Stimulated activated CD4-positive, alpha-beta T cell treated with anti-CD3 and anti-CD28 coated beads, Interleukin-4, amount 100 ng/mL, for 1 hour (primary cell): ENCODE measurements around the gene NTRK2.

Experiments
- DNase-seq: peaks from one replicate; pipeline ENCODE4 v3.0.0-alpha.2; 2020

NTRK2 gene

GRCh38 chr9:84823421-84824271 is 154.1 kb downstream of the NTRK2 start:
- DNase-seq: no peak

- DNase-seq: no peak
Observed at GRCh38 chr9:84827216-84827765, 157.8 kb downstream of the NTRK2 start.

GRCh38 chr9:84828046-84828445 is 158.5 kb downstream of the NTRK2 start:
- DNase-seq: no peak

- no peak for DNase-seq
Observed at GRCh38 chr9:84829471-84829870, 159.9 kb downstream of the NTRK2 start.

- DNase-seq: no peak
Observed at GRCh38 chr9:84829997-84830696, 160.6 kb downstream of the NTRK2 start.

- DNase-seq: no peak
Observed at GRCh38 chr9:84831377-84831776, 161.8 kb downstream of the NTRK2 start.

- no peak for DNase-seq
Observed at GRCh38 chr9:84832453-84832852, 162.9 kb downstream of the NTRK2 start.

GRCh38 chr9:84834426-84834825 is 164.9 kb downstream of the NTRK2 start:
- DNase-seq: no peak

GRCh38 chr9:84835745-84836144 is 166.2 kb downstream of the NTRK2 start:
- DNase-seq: no peak

- DNase-seq: no peak
Observed at GRCh38 chr9:84838879-84839278, 169.3 kb downstream of the NTRK2 start.

GRCh38 chr9:84839541-84839940 is 170.0 kb downstream of the NTRK2 start:
- no peak for DNase-seq

GRCh38 chr9:84841931-84842330 is 172.4 kb downstream of the NTRK2 start:
- no peak for DNase-seq

GRCh38 chr9:84843175-84843824 is 173.8 kb downstream of the NTRK2 start:
- DNase-seq: no peak

- no peak for DNase-seq
Observed at GRCh38 chr9:84845956-84846900, 176.7 kb downstream of the NTRK2 start.

- no peak for DNase-seq
Observed at GRCh38 chr9:84846906-84847305, 177.4 kb downstream of the NTRK2 start.

- no peak for DNase-seq
Observed at GRCh38 chr9:84849049-84849448, 179.5 kb downstream of the NTRK2 start.

GRCh38 chr9:84850830-84851392 is 181.4 kb downstream of the NTRK2 start:
- DNase-seq: no peak

- DNase-seq: no peak
Observed at GRCh38 chr9:84851935-84852585, 182.5 kb downstream of the NTRK2 start.

GRCh38 chr9:84852617-84853301 is 183.2 kb downstream of the NTRK2 start:
- no peak for DNase-seq

- no peak for DNase-seq
Observed at GRCh38 chr9:84856181-84856632, 186.7 kb downstream of the NTRK2 start.

- no peak for DNase-seq
Observed at GRCh38 chr9:84857211-84857610, 187.7 kb downstream of the NTRK2 start.
